GM10266 (cell line): ENCODE data around the gene DEPDC4.
A peak's percentile ranks its signal among the peaks of the same experiment; 100 is the strongest.
"Not testable (repeated sequence)": the region's sequence is repeated elsewhere in the genome, so short reads cannot be mapped to it uniquely, and the experiment has no call there.

Source experiments
- DNase-seq: peaks from one replicate; pipeline ENCODE4 v3.0.0; 2012; ENCODE audit errors: extremely low spot score
- CTCF ChIP-seq: IDR thresholded peaks from 2 replicates; pipeline ENCODE4 v1.5.1; 2012; ENCODE audit warnings: mild to moderate bottlenecking, low read depth; ENCODE audit not compliant: control insufficient read depth, insufficient read depth; ENCODE audit errors: missing control alignments

Gene DEPDC4

GRCh38 chr12:100266835-100267602 lies at the start of gene DEPDC4, which contains the start of gene SCYL2:
Gene DEPDC4 (minus strand): TSS chr12:100267079. CDS start chr12:100267076, 3 bp downstream.
Gene SCYL2 (plus strand): TSS chr12:100267177. CDS start chr12:100282971, 15,794 bp downstream.
- no peak for TF ChIP-seq CTCF

GRCh38 chr12:100311317-100311716 lies 44.4 kb upstream of the DEPDC4 start:
- DNase-seq = no peak
- TF ChIP-seq CTCF = no peak

More at GRCh38 chr12:100266835-100267602, at the start of gene DEPDC4, which contains the start of gene SCYL2:
- peak; percentile 95 for DNase-seq

GRCh38 chr12:100308138-100308537 lies 41.3 kb upstream of the DEPDC4 start:
- not testable (repeated sequence) for DNase-seq

- DNase-seq = not testable (repeated sequence)
Observed at GRCh38 chr12:100304334-100304733, 37.5 kb upstream of the DEPDC4 start.

GRCh38 chr12:100303831-100304230 lies 37.0 kb upstream of the DEPDC4 start:
- no peak for TF ChIP-seq CTCF
- DNase-seq = no peak

- DNase-seq = no peak
- no peak for TF ChIP-seq CTCF
Observed at GRCh38 chr12:100302081-100302480, 35.2 kb upstream of the DEPDC4 start.

GRCh38 chr12:100295764-100296555 lies 29.1 kb upstream of the DEPDC4 start:
- no peak for TF ChIP-seq CTCF

GRCh38 chr12:100294366-100294765 lies 27.5 kb upstream of the DEPDC4 start:
- DNase-seq = not testable (repeated sequence)

More at GRCh38 chr12:100295764-100296555, 29.1 kb upstream of the DEPDC4 start:
- no peak for DNase-seq
